ENCODE measurements around the gene B4GALT5.
"Not testable (repeated sequence)": the region's sequence is repeated elsewhere in the genome, so short reads cannot be mapped to it uniquely, and the experiment has no call there.

The B4GALT5 gene

GRCh38 chr20:49677777-49678758, 35.6 kb downstream of the B4GALT5 start:
- DNase-seq, result no peak

DNA sequence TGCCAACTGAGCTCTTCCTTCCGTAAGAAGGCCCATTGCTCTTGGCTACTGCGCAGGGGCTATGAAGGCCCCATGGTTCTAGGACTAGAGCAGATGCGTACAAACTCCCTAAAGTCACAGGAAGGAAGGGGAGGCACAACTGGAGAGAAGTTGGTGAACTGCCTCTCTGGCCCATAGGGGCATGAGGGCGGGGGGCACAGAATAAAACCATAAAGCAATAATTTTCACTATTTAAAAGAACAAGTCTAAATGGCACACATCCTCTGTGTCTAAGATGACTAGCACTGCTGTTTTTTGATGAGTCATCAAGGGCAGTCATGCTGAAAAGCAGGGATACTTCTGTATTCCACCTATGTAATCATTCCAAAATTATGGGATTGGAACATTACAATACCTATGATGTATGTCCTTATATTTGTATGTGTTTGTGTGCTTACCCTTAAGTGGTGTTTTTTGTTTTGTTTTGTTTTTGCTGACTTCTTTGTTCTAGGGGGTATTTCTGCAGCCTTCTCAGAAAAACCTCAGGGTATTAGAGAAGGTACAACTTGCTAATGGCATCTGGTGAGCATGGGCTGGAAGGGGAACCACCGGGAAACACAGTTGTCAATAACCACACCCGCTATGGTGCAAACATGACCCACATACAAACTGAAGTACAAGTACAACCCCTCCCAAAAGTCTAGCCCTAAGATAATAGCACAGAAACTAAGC, 36.9 kb downstream of the B4GALT5 start:
- DNase-seq, result peak in 2 of 5 experiments; percentile 74 to 87

DNA sequence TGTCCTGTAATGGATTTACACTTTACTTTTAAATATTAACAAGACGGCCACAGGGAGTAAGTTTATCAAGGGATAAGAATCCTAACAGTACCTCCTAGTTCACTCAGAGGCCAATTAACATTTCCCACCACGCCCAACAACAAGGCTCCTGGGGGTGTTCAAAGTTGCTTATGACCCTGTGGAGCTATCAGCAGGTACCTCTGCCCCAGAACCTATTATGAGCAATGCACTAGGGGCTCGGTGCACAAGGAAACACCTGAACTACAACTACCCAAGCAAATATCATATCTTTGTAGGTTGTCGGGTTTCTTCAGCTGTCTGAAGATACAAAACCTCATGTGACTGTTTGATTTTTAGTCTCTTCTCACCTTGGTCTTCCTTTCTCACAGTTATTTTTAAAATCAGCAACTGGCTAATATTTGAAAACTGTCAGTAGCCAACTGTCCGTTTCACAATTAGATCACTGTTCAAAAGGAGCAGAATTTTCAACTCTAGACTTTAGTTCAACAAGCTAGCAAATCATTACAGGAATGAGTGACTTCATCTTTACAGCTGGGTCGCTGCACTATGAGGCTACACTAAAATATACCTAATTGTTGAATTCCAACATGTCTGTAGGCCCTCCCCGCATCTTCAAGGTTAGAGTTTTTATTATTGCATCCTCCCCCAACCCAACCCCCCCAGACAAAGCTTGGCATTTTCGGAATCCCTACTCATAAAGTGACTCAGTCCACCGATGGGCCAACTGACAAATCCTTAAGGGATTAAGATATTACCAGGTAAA, 38.1 kb downstream of the B4GALT5 start:
- no peak for DNase-seq

- no peak for DNase-seq
Observed at GRCh38 chr20:49674383-49675352, 39.0 kb downstream of the B4GALT5 start.

- no peak for DNase-seq
Observed at GRCh38 chr20:49672096-49672664, 41.5 kb downstream of the B4GALT5 start.

GRCh38 chr20:49671433-49671832, 42.2 kb downstream of the B4GALT5 start:
- DNase-seq, result no peak

DNA sequence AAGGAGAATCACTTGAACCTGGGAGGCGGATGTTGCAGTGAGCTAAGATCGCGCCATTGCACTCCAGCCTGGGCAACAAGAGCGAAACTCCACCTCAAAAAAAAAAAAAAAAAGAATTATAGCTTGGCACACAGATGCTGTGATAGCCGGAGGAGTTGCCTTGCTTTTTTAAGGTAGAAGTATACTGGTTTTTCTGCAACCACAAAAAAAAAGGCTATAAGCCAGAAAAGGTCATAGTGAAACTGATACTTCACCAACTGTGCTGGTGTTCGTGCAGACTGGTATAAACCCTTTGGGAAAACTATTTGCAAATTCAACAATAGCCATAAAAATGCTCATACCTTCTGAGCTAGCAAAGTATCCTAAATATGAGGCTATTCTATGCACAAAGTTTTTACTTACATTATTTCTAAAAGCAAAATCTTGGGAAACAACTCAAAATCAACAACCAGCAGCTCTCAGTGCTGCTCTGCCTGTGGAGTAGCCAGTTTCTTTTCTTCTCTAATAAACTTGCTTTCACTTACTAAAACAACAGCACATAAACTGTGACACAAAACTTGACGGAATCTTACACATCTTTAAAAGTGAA, 44.0 kb downstream of the B4GALT5 start:
- DNase-seq, result peak in 2 of 5 experiments; percentile 66 to 94

GRCh38 chr20:49668878-49669195, 44.8 kb downstream of the B4GALT5 start:
- not testable (repeated sequence) for DNase-seq

DNA sequence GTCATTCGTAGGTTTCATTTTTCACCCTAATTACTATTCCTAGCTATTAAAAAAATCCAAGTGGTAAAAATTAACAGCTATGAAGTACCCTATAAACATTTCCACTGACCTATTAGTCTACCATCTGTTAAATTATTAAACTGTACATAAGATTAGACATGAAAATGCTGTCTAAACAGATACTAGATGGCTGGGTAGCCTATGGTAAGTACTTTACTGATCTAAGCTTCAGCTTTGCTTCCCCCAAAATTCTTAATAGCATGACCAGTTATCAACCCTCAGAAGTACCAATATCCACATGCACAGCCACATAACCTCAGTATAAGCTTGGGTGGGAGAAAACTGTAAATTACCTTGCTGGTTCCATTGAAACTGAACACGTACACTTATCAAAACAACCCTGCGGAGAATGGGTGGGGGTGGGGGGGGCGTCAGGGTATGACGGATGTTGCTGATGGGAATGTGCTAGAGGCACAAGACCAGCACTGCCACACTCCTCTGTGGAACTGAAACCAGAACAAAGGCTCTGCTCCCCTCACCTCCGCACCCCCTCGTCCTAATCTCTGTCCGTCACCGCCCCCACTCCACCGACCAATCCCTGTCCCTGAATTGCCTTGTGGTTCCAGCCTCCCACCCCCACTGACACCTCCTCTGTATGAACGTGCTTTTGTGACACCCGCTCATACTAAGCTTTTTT, 45.3 kb downstream of the B4GALT5 start:
- DNase-seq, result peak in 4 of 5 experiments; percentile 33 to 96 (median 70)

DNA sequence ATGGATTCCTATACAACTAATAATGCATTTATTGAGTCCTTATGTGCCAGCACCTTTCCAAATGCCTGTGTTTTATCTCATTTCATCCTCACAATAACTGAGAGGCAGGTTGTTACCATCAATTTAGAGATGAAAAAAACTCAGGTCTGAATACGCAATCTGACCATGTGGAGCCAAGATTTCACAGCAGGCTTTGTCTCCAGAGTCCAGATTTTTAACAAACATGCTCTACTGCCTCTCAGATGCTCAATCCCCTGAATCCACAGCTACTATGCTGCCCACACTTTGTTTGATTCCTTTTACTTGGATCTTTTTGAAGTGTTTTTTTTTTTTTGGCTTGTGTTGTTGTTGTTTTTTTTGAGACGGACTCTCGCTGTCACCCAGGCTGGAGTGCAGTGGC, 46.8 kb downstream of the B4GALT5 start:
- DNase-seq, result no peak

DNA sequence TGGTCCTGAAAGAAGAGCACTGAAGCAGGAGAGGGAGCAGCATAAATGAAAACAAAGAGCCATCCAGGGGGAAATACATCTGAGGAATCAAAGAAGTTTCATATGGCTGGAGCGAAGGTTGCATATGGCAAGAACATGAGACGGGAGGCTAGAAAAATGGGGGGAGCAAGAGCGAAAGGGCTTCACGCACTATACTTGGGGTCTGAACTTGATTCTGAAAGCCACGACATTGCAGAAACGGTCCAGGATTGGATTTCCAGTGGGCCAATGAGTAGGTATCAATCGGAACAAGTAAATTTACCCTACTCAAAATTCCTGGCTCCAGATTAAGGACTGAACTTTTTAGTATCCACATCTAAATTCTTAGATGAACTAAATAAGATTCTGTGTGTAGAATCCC, 47.9 kb downstream of the B4GALT5 start:
- DNase-seq, result no peak

DNA sequence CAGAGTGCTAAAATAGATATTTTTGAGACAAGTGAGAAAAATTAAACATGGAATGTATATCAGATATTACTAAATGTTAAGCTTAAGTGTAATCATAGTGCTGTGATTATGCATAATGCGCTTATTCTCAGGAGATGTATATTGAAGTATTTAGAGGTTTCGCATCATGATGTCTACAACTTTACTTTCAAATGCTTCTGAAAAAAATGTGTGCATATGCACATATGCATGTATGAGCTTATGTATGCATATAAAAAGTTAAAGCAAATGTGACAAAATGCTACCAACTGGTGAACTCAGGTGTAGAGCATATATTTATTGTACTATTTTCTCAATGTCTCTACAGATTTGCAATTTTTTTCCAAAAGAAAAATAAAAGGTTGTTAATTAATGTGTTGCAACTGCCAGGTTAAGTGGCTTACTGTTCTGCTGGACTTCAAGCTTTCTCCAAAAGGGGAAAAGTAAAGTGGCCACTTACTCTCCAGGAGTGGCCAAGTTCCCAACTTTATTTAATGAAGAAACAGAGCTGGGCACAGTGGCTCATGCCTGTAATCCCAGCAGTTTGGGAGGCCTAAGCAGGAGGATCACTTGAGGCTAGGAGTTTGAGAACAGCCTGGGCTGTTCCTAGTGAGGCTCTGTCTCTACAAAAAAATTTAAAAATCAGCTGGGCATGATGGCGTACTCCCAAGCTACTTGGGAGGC, 48.9 kb downstream of the B4GALT5 start:
- no peak for DNase-seq

DNA sequence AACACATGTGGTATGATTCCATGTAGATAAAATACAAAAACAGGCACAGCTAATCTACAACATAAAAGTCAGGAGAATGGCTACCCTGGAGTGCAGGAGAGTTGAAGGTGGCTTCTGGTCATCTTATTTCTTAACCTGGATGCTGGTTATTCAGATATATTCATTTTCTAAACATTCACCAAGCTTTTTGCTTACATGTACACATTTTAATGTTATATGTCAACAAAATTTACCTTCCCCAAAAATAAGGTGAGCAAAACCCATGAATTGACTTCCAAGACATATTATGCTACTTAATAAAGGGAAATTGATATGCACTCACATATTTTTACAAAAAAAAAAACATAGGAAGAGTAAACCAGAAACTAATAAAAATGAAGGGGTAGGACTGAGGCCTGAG, 50.6 kb downstream of the B4GALT5 start:
- no peak for DNase-seq

- peak in 1 of 5 experiments; percentile 64 for DNase-seq
Observed at GRCh38 chr20:49661560-49662329, 51.9 kb downstream of the B4GALT5 start.

- DNase-seq, result no peak
Observed at GRCh38 chr20:49660912-49661311, 52.8 kb downstream of the B4GALT5 start.

DNA sequence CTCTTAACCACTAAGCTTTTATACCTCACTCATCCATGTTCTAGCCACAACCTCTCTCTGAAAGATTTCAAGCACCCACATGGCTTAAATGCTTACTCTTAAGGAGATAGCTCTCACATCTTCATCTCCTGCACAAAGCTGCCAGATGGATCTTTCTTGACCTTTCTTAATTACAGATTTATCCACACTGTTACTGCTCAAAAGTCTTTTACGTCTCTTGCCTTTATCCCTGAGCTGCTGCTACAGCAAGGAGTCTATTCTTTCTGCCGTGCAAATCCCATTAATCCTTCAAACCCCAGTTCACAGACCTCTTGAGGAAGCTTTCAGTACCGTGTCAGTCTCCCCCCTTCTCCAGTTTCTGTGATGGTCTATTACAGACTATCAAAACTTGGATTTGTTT, 54.6 kb downstream of the B4GALT5 start:
- DNase-seq, result no peak

DNA sequence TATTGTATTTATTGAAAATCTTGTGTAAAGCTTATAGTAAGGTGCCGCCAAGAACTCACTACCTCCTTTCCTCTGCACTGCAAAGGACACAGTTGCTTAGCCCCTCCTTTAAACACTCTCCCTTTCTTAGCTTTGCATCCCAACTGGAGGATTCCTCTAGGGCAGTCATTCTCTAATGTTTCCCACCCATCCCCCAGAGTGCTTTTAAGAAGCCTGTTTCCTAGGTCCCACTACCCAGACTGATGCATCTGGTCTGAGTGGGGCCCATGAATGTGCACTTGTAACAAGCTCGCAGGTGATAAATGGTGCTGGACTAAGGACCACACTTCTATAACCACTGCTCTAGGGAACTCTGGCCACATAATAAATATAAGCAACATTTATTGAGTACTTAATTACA, 55.2 kb downstream of the B4GALT5 start:
- DNase-seq, result no peak

DNA sequence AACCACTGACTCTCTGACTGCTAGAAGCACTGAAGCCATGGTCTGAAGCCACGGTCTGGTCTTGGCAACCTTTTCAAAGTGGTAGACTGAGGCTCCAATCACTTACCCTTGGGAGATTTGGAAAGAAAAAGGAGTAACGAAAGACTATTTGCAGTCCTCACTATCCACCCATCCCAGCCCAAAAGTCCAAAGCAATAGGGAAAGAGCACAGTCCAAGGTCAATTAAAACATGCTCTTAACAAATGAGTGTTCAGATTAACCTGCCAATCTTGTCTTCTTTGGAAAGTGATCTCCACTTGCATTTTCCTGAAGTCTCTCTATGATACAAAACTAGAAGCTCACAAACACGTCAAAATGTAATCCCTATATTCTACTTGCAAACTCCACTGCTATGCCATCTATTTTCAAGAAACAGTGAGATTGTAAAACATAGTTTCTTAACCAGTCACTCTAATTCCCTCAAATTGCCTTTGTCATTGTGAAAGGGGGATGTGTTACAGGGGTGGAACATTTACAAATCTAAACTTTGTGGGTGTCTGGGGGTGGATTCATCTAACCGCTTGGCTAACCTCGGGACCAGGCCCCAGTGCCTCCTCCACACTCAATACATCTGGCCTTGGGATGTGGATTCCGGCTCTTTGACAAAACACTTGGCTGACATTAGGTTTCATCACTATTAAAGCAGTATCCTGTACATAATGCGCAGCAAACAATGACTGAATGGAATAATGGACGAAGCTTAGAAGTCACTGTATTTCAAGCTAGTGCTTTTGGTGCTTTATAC, 56.4 kb downstream of the B4GALT5 start:
- DNase-seq, result no peak
